ENCODE data around the gene SIGLEC14.

Gene SIGLEC14

GRCh38 chr19:51660975-51661600 lies 14.5 kb upstream of the SIGLEC14 start:
- Histone ChIP-seq H3K9me3 (ENCODE audit: insufficient read depth, low read length, severe bottlenecking) (no peaks in the 10 kb centered on the region), H3K36me3 (ENCODE audit: insufficient read depth, low read length) (no peaks in the 10 kb centered on the region), H3K27ac (ENCODE audit: low read length) (no peak overlapping the region), H3K4me3 (ENCODE audit: low read depth in 1 of 2, low read length in 2 of 2) (no peak overlapping the region), H3K4me1 (ENCODE audit: insufficient read depth, low read length) (peaks cover 6% of the 10 kb centered on the region; the same call in 1 of the 2 replicates), H3K79me2 (ENCODE audit: insufficient read depth, low read length) (no peaks in the 10 kb centered on the region), H3K27me3 (ENCODE audit: insufficient read depth, low read length, poor library complexity) (no peaks in the 10 kb centered on the region), H3K4me2 (ENCODE audit: insufficient read depth, low read length) (no peak overlapping the region), H4K20me1 (ENCODE audit: insufficient read depth, low read length) (no peaks in the 10 kb centered on the region), H3K9ac (ENCODE audit: low read depth, low read length) (no peak overlapping the region), H2AFZ (ENCODE audit: low read depth, low read length) (no peak overlapping the region)
- peak; percentile 70 for DNase-seq
- peak; percentile 64; the same call in 2 of the 3 replicates for ATAC-seq (ENCODE audit: insufficient read depth, low read depth)
- TF ChIP-seq CTCF (IDR thresholded peaks at IDR 0.05; ENCODE audit: borderline replicate concordance, extremely low read depth, low read length, poor library complexity, severe bottlenecking) (peak; percentile 75), EZH2 (IDR thresholded peaks at IDR 0.05; ENCODE audit: borderline replicate concordance, low read depth, low read length, severe bottlenecking) (no peak)

- ATAC-seq (ENCODE audit: insufficient read depth, low read depth) (no peak), DNase-seq (no peak)
- Histone ChIP-seq H3K4me3 (ENCODE audit: low read depth in 1 of 2, low read length in 2 of 2) (no peak overlapping the region), H3K27ac (ENCODE audit: low read length) (no peak overlapping the region), H4K20me1 (ENCODE audit: insufficient read depth, low read length) (no peaks in the 10 kb centered on the region), H3K9me3 (ENCODE audit: insufficient read depth, low read length, severe bottlenecking) (no peaks in the 10 kb centered on the region), H2AFZ (ENCODE audit: low read depth, low read length) (no peak overlapping the region), H3K9ac (ENCODE audit: low read depth, low read length) (no peak overlapping the region), H3K4me1 (ENCODE audit: insufficient read depth, low read length) (peaks cover 6% of the 10 kb centered on the region; the same call in 1 of the 2 replicates), H3K27me3 (ENCODE audit: insufficient read depth, low read length, poor library complexity) (no peaks in the 10 kb centered on the region), H3K79me2 (ENCODE audit: insufficient read depth, low read length) (no peaks in the 10 kb centered on the region), H3K36me3 (ENCODE audit: insufficient read depth, low read length) (no peaks in the 10 kb centered on the region), H3K4me2 (ENCODE audit: insufficient read depth, low read length) (no peak overlapping the region)
- TF ChIP-seq CTCF (IDR thresholded peaks at IDR 0.05; ENCODE audit: borderline replicate concordance, extremely low read depth, low read length, poor library complexity, severe bottlenecking), result peak; percentile 16
- no peak for TF ChIP-seq EZH2 (IDR thresholded peaks at IDR 0.05; ENCODE audit: borderline replicate concordance, low read depth, low read length, severe bottlenecking)
Measured at GRCh38 chr19:51654783-51655182, 8.2 kb upstream of the SIGLEC14 start.

GRCh38 chr19:51653162-51653561 lies 6.5 kb upstream of the SIGLEC14 start:
- Histone ChIP-seq H3K27ac (ENCODE audit: low read length) (no peak overlapping the region), H3K4me2 (ENCODE audit: insufficient read depth, low read length) (no peak overlapping the region), H3K9me3 (ENCODE audit: insufficient read depth, low read length, severe bottlenecking) (no peaks in the 10 kb centered on the region), H2AFZ (ENCODE audit: low read depth, low read length) (no peak overlapping the region), H3K4me1 (ENCODE audit: insufficient read depth, low read length) (peaks cover 6% of the 10 kb centered on the region; the same call in 1 of the 2 replicates), H3K36me3 (ENCODE audit: insufficient read depth, low read length) (no peaks in the 10 kb centered on the region), H3K79me2 (ENCODE audit: insufficient read depth, low read length) (no peaks in the 10 kb centered on the region), H3K27me3 (ENCODE audit: insufficient read depth, low read length, poor library complexity) (no peaks in the 10 kb centered on the region), H4K20me1 (ENCODE audit: insufficient read depth, low read length) (no peaks in the 10 kb centered on the region), H3K4me3 (ENCODE audit: low read depth in 1 of 2, low read length in 2 of 2) (no peak overlapping the region), H3K9ac (ENCODE audit: low read depth, low read length) (no peak overlapping the region)
- TF ChIP-seq CTCF (IDR thresholded peaks at IDR 0.05; ENCODE audit: borderline replicate concordance, extremely low read depth, low read length, poor library complexity, severe bottlenecking), result no peak
- TF ChIP-seq EZH2 (IDR thresholded peaks at IDR 0.05; ENCODE audit: borderline replicate concordance, low read depth, low read length, severe bottlenecking), result no peak
- ATAC-seq (ENCODE audit: insufficient read depth, low read depth) (no peak), DNase-seq (no peak)

Measured in DND-41 (cell line).